Measurements from ENCODE around the gene PRMT5.

Gene PRMT5

DNA sequence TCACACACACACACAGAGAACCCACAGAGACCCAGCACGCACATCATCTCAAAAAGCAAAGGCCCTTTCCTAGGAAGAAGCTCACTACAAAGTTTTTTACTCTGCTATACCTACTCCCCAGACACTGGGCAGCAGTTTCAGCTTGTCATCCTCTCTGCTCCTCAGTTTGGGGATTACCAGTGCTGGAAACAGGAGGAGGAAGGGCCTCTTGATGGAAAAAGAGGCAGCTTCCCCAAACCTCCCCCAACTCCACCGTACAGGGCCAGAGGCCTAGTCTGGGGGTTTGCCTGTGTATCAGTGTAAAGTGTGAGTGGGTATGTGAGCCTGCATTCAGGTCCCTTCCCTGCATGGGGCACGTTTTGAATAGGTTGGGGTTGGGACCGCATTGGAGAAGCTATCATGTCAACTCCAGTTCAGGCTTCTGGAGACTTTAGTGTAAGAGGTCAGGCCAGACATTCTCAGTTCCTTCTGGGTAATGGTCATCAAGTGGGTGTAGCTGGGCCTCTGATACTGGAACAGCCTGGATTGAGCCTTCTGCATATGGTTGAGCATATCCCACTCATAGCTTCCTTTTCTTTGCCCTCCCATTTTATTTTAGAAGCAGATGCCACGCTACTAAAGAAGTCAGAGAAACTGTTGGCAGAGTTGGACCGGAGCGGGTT is 45.0 kb downstream of the PRMT5 start:
- TF ChIP-seq, protein P1, sequence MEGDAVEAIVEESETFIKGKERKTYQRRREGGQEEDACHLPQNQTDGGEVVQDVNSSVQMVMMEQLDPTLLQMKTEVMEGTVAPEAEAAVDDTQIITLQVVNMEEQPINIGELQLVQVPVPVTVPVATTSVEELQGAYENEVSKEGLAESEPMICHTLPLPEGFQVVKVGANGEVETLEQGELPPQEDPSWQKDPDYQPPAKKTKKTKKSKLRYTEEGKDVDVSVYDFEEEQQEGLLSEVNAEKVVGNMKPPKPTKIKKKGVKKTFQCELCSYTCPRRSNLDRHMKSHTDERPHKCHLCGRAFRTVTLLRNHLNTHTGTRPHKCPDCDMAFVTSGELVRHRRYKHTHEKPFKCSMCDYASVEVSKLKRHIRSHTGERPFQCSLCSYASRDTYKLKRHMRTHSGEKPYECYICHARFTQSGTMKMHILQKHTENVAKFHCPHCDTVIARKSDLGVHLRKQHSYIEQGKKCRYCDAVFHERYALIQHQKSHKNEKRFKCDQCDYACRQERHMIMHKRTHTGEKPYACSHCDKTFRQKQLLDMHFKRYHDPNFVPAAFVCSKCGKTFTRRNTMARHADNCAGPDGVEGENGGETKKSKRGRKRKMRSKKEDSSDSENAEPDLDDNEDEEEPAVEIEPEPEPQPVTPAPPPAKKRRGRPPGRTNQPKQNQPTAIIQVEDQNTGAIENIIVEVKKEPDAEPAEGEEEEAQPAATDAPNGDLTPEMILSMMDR (IDR thresholded peaks at IDR 0.05; ENCODE audit: low read depth, low read length, missing control alignments), result no peak
- no peak overlapping the region for H3K4me3 ChIP-seq (ENCODE audit: low read depth, low read length)

DNA sequence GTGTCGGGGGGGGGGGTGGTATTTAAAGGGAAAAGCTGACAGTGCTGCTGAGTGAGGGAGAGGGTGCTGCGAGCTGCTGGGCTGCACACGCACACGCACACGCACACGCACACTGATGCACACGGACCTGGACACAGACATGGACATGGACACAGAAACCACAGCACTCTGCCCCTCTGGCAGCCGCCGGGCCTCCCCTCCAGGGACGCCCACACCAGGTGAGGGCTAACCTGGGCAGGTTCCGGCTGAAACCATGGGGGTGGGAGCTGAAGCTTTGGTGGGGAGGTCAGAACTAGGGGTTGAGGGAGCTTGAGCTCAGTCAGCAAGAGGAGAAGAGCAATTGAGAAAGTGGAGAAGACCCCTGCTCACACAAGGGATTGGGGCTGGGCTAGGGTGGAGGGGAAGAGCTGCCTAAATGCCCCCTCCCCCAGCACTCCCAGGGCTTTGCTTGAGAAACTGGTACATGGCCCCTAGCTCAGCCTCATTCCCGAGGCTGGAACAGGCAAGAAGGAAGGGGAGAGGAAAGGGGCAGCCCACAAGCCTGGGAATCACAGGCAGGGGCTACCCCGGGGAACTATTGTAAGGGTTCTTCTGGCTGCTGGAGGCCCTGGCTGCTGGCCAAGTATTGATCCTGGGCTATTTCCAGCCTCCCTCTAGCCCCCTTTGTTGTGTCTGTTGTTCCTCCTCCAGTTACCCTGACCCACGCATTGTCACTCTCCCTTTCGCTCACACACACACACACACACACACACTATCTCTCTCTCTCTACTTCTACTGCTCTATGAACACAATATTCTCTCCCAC is 45.8 kb downstream of the PRMT5 start, which contains the start of gene REM2:
Gene REM2 (plus strand): TSS at position 50 of the 804 bp plus-strand sequence. CDS start 66 bp downstream, at position 116.
- TF ChIP-seq, protein P1 (IDR thresholded peaks at IDR 0.05; ENCODE audit: low read depth, low read length, missing control alignments), result no peak
- DNase-seq (ENCODE audit: low read depth), result no peak

More for the DNA sequence above, 45.0 kb downstream of the PRMT5 start:
- no peak for DNase-seq (ENCODE audit: low read depth)

DNA sequence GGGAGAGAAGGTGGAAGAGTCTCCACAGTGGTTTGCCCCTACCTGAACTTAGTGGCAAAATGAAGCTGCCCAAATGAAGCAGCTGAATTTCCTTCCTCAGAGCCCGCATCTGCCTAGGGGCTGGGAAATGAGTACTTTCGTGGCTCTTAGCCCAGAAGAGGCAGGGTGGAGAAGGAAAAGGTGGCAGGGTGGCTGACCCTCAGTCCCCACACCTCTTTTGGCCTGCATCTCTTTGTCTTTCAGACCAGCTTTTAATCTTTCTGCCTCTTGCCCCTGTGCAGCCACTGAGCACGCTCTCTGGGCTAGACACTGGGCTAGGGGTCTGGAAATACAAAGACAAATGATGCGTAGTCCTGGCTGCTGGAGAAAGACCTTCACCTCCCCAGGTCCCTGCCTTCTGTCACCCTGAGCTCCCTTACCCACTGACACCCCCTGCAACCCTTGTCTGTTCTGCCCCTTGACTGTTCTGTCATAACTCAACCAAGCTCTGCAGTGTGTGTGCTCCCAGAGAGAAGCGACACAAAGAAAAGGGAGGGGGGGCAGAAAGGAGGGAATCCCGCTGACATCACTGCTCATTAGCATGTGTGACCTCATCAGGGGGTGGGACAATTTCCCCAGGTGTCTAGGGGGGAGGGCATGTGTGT is 46.5 kb downstream of the PRMT5 start:
- no peak for DNase-seq (ENCODE audit: low read depth)
- no peak overlapping the region for H3K4me3 ChIP-seq (ENCODE audit: low read depth, low read length)
- TF ChIP-seq, protein P1 (IDR thresholded peaks at IDR 0.05; ENCODE audit: low read depth, low read length, missing control alignments), result no peak

More for the DNA sequence above, 45.8 kb downstream of the PRMT5 start, which contains the start of gene REM2:
- H3K4me3 ChIP-seq (ENCODE audit: low read depth, low read length), result no peak within 1 kb of the TSS

DNA sequence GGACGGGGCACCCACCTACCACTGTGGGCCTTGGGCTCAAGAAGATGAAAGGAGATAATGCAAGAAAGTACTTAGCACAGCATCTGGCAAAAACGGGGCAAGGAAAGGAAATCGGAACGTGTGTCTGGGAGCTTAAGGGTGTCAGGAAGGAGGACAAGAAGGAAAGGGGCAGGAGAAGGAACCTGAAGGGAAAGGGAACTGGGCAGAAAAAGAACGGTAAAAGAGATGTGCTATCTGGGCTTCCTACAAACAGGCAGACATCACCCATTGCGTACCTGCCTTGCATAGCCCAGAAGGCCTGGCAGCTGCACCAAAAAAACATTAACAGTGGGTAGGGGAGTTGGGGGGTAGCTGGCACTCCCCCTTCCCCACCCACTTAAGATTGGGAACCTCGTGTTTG is 47.1 kb downstream of the PRMT5 start:
- no peak for DNase-seq (ENCODE audit: low read depth)
- TF ChIP-seq, protein P1 (IDR thresholded peaks at IDR 0.05; ENCODE audit: low read depth, low read length, missing control alignments), result no peak
- H3K4me3 ChIP-seq (ENCODE audit: low read depth, low read length), result no peak overlapping the region

GRCh38 chr14:22878271-22879246 is 50.6 kb downstream of the PRMT5 start:
- no peak overlapping the region for H3K4me3 ChIP-seq (ENCODE audit: low read depth, low read length)
- no peak for DNase-seq (ENCODE audit: low read depth)
- TF ChIP-seq, protein P1 (IDR thresholded peaks at IDR 0.05; ENCODE audit: low read depth, low read length, missing control alignments), result no peak

GRCh38 chr14:22877000-22877501 is 52.1 kb downstream of the PRMT5 start:
- no peak overlapping the region for H3K4me3 ChIP-seq (ENCODE audit: low read depth, low read length)
- TF ChIP-seq, protein P1 (IDR thresholded peaks at IDR 0.05; ENCODE audit: low read depth, low read length, missing control alignments), result no peak
- no peak for DNase-seq (ENCODE audit: low read depth)

All from GM12864 (cell line).